AG04450 (cell line): ENCODE measurements around the gene HAUS3. TPM values are rescaled to one million over a fixed set of nuclear protein-coding genes. Genes with fewer than 3 reads are reported as not detected.
"Not testable (repeated sequence)": the region's sequence is repeated elsewhere in the genome, so short reads cannot be mapped to it uniquely, and the experiment has no call there.

ENCODE experiments used
- CTCF ChIA-PET: fragments of 300-600, 350-600 bp; formaldehyde crosslinking; extraction: SDS; loops from one replicate; lab custom pipeline; 2022; ENCODE audit warnings: antibody characterized with exemption, inconsistent platforms; lab: Charles Lee
- POLR2A ChIA-PET: fragments of 350-600 bp; formaldehyde crosslinking; extraction: SDS; loops from one replicate; lab custom pipeline; 2021; ENCODE audit warnings: antibody characterized with exemption, inconsistent platforms; lab: Yijun Ruan, JAX
- DNase-seq: peaks from one replicate; pipeline ENCODE4 v3.0.0-alpha.2; 2011; ENCODE audit warnings: low read depth, low spot score
- H3K27ac ChIP-seq: one replicate; pipeline ENCODE4 v1.5.1; 2012; ENCODE audit warnings: low read depth, low read length, control low read depth
- H3K27me3 ChIP-seq: one replicate; pipeline ENCODE4 v1.6.0; 2012; ENCODE audit warnings: low read length; ENCODE audit not compliant: control insufficient read depth, insufficient read depth
- H3K4me3 ChIP-seq: 2 replicates; pipeline ENCODE4 v1.5.1; 2011; ENCODE audit warnings: mild to moderate bottlenecking, low read depth, low read length, control low read depth
- H3K9me3 ChIP-seq: 2 replicates; pipeline ENCODE4 v1.5.1; 2012; ENCODE audit warnings: low read length; ENCODE audit not compliant: control insufficient read depth, insufficient read depth
- polyA plus RNA-seq: library from polyadenylated mRNA; depleted of rRNA; stranded (reverse); fragments of >200 nt; gene quantifications from 2 replicates; pipeline ENCODE4 v1.2.3, GENCODE V29; 2011
- TF ChIP-seq, protein P1 (sequence below): IDR thresholded peaks from 2 replicates; pipeline ENCODE4 v1.5.1; 2011; ENCODE audit warnings: low read depth, low read length, control low read depth, inconsistent platforms

Gene HAUS3
- polyA plus RNA-seq, 1 experiment, result 6.0 TPM

DNA sequence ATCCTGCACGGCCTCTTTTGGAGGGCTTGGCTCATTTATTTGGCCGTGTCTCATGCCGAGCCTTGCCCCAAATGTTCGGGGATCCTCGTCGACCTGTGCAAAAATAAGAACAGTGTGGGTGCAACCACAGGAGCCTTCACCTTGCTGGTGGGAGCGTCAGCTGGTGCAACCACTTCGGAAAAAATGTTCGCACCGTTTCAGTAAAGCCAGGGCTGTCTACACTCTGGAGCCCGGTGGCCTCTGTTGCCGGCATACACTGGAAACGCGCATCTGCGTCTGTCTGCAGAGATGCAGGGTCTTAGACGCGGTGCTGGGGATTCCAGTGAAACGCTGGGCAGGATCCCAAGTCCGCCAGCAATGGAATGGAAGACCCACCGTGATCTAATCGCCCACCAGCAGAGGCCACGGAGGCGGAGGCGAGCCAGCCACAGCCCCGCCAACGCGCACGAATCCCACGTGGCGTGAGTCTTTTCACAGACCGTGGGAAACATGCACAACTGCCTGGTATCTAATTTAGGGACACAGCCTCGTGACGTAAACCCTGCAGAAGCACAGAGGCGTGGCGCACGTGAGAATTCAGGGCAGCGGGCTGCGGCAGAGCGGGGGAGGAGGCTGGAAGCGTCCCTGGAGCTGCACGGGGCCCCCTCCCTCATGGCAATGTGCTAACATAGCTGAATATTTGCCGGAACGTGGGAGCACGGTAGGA, 33.8 kb upstream of the HAUS3 start:
- ChIA-PET CTCF (no interaction called here), POLR2A (no interaction called here)
- no peak for DNase-seq
- H3K9me3 ChIP-seq, result no peaks in the 10 kb centered on the region; the same call in 1 of the 2 replicates
- no peak overlapping the region for H3K4me3 ChIP-seq
- TF ChIP-seq, protein P1, sequence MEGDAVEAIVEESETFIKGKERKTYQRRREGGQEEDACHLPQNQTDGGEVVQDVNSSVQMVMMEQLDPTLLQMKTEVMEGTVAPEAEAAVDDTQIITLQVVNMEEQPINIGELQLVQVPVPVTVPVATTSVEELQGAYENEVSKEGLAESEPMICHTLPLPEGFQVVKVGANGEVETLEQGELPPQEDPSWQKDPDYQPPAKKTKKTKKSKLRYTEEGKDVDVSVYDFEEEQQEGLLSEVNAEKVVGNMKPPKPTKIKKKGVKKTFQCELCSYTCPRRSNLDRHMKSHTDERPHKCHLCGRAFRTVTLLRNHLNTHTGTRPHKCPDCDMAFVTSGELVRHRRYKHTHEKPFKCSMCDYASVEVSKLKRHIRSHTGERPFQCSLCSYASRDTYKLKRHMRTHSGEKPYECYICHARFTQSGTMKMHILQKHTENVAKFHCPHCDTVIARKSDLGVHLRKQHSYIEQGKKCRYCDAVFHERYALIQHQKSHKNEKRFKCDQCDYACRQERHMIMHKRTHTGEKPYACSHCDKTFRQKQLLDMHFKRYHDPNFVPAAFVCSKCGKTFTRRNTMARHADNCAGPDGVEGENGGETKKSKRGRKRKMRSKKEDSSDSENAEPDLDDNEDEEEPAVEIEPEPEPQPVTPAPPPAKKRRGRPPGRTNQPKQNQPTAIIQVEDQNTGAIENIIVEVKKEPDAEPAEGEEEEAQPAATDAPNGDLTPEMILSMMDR, result no peak
- H3K27ac ChIP-seq, result no peak overlapping the region
- peaks cover 8% of the 10 kb centered on the region for H3K27me3 ChIP-seq

DNA sequence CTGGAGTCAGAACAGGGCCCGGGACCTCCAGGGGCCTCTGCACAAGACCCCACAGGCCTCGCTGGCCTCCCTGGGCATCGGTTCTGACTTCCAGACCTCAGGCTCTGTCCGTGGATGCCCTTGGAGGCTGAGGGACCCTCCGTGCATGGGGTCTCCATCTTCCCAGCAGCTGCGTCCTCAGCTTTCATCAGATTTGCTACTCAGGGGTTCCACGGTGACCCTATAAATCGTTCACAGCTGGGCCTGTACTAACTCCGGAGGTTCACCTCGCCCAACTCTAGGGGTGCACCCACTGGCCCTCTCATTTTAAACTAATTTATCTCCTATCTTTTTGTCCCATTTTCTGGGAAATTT, 33.1 kb upstream of the HAUS3 start:
- H3K27me3 ChIP-seq, H3K4me3 ChIP-seq, POLR2A ChIA-PET, H3K27ac ChIP-seq, CTCF ChIA-PET, DNase-seq, H3K9me3 ChIP-seq: not testable (repeated sequence)

DNA sequence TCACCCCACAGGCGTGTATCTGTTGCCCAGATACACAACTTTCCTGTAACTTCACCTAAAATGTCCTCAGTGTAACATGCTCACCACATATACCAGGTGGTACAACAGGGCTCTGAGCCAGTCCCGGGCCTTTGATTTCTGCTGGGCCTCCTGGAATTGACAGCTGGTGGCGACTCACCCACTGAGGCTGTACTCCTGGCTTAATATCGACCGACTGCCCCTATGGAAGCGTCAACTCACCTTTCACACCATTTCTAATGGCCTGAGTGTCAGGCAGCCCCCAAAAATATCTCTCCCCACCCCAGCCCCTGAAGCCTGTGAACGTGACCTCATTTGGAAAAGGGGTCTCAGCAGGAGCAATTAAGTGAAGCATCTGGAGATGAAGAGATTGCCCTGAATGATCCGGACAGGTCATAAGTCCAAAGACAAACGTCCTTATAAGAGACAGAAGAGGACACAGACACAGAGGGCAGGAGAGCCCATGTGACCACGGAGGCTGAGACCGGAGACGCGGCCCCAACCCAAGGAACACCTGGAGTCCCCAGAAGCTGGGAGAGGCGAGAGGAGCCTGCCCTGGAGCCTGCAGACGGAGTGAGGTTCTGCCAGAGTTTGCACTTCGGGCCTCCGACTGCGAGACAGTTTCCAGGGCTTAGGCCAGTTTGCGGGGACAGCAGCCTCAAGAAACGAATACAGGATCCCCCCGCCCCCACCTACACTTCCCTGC, 32.6 kb upstream of the HAUS3 start:
- H3K9me3 ChIP-seq, result no peaks in the 10 kb centered on the region; the same call in 1 of the 2 replicates
- DNase-seq, result no peak
- TF ChIP-seq, protein P1, result no peak
- H3K27me3 ChIP-seq, result peaks cover 5% of the 10 kb centered on the region
- no peak overlapping the region for H3K27ac ChIP-seq
- ChIA-PET CTCF (no interaction called here), POLR2A (interaction anchor here (1.6 kb wide), 1 partner anchor 12 kb away, joined by 4 read pairs; the partner anchor contains the start of gene MXD4)
- no peak overlapping the region for H3K4me3 ChIP-seq

DNA sequence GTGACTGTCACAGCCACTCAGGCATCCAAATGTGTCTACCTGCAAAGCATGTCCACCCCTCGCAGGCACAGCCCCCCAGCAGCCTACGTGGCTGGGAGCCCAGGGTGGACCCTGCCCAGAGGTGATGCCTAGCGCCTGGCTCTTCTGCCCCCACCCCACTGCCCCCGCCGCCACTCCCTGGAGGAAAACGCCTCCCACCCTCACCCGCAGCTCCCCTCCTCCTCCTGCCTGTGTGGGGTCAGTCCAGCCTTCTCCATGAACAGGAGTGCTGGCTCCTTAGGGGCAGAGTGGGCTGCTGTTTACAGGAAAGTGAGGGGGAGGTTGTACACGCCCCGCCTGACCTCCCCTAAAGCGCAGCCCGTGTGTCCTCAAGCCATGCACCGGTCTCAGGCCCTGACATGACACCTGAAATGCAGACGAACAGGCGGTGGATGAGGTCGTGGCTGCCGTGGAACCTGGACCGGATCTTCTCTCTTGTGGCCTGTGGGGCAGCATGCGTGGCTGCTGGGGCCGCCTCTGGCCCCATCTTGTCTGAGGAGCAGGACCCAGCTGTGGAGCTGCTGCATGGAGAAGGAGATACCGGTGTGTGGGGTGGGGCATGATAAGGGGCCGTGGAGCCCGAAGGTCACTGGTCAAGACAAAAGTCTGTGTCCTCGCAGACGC, 31.9 kb upstream of the HAUS3 start:
- Histone ChIP-seq H3K27ac (no peak overlapping the region), H3K9me3 (no peaks in the 10 kb centered on the region; the same call in 1 of the 2 replicates), H3K4me3 (no peak overlapping the region), H3K27me3 (peaks cover 5% of the 10 kb centered on the region)
- CTCF ChIA-PET, result no interaction called here
- POLR2A ChIA-PET, result interaction anchor here (1.6 kb wide), 1 partner anchor 11 kb away, joined by 4 read pairs; the partner anchor contains the start of gene MXD4
- no peak for DNase-seq
- TF ChIP-seq, protein P1, result no peak

DNA sequence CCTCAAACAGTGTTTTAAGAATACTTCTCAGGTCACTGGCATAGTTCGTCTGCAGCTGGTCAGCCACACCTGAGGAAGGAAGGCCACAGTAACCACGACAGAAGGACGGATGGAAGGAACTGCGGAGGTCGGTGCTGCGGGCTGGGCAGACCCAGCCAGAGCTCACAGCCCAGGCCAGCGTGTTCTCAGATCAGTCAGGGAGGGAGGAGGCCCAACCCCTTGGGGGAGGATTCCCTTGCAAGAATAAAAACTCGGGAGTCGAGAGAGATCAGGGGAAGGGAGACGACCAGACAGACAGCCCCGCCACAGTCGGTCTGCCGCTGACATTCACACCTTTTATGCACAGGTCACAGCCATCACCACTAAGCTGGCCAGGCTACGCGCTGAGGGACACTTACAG, 31.3 kb upstream of the HAUS3 start:
- CTCF ChIA-PET, result no interaction called here

More for the DNA sequence above, 31.3 kb upstream of the HAUS3 start:
- POLR2A ChIA-PET, result interaction anchor here (1.6 kb wide), 1 partner anchor 11 kb away, joined by 4 read pairs; the partner anchor contains the start of gene MXD4
- H3K27ac ChIP-seq, result no peak overlapping the region
- DNase-seq, result no peak
- no peak overlapping the region for H3K4me3 ChIP-seq
- no peaks in the 10 kb centered on the region; the same call in 1 of the 2 replicates for H3K9me3 ChIP-seq
- TF ChIP-seq, protein P1, result no peak
- peaks cover 5% of the 10 kb centered on the region for H3K27me3 ChIP-seq
